ENCODE results near the gene TPM4.
"Not testable (repeated sequence)": the region's sequence is repeated elsewhere in the genome, so short reads cannot be mapped to it uniquely, and the experiment has no call there.

The TPM4 gene

GRCh38 chr19:16091546-16092475 lies 15.5 kb downstream of the TPM4 start:
- in situ Hi-C loops (cut with MboI; ENCODE audit: low sequenced_read_pairs) = no loop called here

DNA sequence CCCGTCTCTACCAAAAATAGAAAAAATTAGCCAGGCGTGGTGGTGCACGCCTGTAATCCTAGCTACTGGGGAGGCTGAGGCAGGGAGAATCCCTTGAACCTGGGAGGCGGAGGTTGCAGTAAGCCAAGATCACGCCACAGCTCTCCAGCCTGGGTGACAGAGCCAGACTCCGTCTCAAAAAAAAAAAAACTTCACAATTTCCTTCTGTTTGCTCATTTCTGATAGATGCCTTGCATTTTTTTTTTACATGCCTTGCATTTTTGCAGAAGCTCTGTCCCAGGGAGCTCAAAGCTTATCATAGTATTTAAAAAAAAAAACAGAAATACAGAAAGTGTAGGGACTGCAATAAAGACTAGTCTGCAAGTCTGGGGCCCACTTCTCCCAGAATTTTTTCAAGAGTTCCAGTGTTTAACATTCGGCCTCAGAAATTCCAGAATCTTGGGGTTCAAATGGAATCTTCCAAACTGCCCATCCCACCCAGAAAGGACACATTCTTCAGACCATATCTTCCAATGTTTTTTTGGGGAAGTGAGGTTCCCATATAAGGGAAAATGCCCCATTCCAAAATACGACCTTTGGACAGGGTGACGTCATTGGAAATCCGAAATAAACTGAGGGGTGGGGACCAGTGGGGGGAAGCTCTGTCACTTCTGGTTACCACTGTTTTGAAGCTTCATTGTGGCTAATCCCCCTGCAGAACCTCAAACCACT lies 18.2 kb downstream of the TPM4 start:
- in situ Hi-C loops (cut with MboI; ENCODE audit: low sequenced_read_pairs) = no loop called here

DNA sequence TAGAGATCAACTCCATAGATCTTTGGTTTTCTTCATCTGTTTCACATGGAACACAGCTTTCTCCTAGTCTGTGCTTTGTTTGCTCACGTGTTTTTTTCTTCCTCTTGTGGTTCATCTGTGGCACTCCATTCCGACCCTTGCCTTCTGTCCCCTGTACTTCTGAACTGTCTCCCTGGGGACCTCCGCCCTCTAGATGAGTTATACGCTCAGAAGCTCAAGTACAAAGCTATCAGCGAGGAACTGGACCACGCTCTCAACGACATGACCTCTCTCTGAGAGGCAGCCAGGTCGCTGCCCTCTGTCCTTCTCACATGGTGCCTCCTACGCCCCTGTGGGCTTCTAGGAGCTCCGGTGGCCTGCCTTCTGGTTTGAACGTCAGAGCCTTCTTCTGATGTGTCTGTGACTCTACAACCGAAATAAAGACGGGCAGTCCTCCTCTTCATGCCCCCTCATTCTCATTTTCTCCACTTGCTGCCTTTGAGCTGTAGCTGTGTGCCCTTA lies 18.8 kb downstream of the TPM4 start:
- in situ Hi-C loops (cut with MboI; ENCODE audit: low sequenced_read_pairs) = no loop called here

- in situ Hi-C loops (cut with MboI; ENCODE audit: low sequenced_read_pairs) = no loop called here
Measured at GRCh38 chr19:16096280-16096855, 20.1 kb downstream of the TPM4 start.

DNA sequence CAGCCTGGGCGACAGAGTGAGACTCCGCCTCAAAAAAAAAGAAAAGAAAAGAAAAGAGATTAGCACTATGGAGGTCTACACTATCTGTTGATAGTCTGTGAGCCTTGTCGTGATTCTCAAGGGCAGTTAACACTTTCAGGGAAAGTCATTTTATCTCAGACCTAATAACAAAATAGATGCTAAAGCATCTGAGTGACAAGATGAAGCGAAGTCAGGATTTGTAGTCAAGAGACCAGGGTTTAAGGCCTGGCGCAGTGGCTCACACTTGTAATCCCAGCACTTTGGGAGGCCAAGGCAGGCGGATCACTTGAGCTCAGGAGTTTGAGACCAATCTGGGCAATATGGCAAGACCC lies 22.1 kb downstream of the TPM4 start:
- in situ Hi-C loops (cut with MboI; ENCODE audit: low sequenced_read_pairs) = no loop called here

DNA sequence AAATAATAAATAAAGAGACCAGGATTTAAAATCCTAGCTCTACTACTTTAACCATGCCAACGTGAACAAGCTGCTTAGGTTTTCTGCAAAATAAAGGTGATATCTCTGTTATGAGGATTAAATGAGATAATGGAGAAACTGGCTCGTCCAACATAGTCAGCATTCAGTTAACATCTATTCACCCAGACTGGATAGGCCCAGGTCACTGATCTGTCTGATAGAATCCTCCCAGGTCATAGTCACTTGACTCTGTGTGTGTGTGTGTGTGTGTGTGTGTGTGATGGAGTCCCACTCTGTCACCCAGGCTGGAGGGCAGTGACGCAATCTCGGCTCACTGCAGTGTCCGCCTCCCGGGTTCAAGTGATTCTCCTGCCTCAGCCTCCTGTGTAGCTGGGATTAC lies 22.5 kb downstream of the TPM4 start:
- in situ Hi-C loops (cut with MboI; ENCODE audit: low sequenced_read_pairs) = no loop called here

- in situ Hi-C loops (cut with MboI; ENCODE audit: low sequenced_read_pairs) = not testable (repeated sequence)
Measured at GRCh38 chr19:16099314-16099965, 23.1 kb downstream of the TPM4 start.

DNA sequence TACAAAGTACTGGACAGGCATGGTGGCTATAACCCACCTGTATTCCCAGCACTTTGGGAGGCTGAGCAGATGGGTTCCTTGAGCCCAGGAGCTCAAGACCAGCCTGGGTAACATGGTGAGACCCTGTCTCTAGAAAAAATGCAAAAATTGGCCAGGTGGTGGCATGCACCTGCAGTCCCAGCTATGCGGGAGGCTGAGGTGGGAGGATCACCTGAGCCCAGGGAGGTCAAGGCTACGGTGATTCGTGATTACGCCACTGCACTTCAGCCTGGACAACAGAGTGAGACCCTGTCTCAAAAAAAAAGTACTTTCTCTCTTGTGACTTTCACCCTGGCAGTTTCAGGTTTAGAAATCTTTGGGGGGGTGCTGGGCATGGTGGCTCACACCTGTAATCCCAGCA lies 24.2 kb downstream of the TPM4 start:
- in situ Hi-C loops (cut with MboI; ENCODE audit: low sequenced_read_pairs) = no loop called here

DNA sequence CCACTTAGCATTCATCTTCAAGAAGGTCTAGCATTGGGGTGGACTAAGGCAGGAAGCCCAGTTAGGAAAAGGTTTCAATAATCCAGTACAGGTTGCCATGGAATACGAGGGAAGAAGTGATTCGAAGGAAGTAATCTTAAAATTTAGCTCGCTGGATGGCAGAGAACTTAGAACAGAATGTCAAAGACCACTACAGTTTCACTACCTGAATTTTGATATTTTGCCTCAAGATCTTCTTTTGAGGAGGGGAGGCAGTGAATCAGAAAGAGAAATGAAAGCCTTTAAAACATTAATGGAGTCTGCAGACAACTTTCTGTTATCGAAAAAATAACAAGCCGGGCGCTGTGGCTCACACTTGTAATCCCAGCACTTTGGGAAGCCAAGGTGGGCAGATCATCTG lies 28.4 kb downstream of the TPM4 start:
- in situ Hi-C loops (cut with MboI; ENCODE audit: low sequenced_read_pairs) = no loop called here

DNA sequence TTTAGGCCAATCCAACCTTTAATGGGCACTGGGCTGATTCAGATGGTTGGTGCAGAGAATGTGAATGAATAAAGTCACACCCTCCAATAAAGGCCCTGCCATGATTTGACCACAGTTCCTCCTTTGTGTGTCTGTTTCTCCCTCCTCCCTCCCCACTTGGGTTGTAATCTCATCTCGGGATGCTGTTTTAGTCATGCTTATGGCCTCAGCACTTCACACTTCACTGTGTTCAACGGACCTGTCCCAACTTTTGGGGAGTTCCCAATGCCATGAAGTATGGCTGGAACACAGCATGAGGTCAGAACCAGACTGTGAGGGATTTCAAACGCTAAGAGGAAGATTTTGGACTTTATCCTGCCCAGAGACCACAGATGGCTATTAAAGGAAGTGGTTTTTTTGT lies 29.8 kb downstream of the TPM4 start:
- in situ Hi-C loops (cut with MboI; ENCODE audit: low sequenced_read_pairs) = no loop called here

DNA sequence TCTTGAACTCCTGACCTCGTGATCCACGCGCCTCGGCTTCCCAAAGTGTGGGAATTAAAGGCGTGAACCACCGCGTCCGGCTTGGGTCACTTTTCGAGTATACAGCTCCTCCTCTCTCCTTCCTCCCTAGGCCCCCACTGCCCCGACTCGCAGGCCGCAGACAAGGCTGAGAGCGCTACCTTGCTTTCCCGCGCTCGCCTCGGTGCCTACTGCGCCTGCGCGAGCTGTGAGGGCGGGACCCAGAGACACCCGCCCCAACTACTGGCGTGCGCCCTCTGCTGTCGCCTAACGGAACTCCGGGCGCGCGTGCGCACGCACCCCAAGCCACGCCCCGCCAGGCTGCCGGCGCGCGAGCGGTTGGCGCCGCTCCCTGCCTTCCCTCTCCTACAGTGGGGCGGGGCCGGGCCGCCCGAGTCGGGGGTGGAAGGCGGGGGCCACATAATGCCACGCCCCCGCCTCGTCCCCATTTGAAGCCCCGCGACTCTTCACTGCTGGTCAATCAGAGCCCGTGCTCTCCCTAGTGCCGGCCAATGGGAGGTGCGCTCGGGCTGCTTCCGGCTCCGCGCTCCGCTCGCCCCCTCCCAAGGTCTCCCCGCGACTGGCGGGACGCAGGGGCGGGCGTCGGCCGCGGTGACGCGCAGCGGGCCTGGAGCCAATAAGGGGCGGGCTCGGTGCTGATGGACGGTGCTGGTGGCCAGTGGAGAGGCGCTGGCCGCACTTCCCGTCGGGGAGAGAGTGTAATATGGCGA lies 35.0 kb downstream of the TPM4 start, which contains the start of gene RAB8A:
RAB8A (plus strand) TSS at position 730 of the 749 bp plus-strand sequence; CDS start at position 743, 13 bp downstream.
- in situ Hi-C loops (cut with MboI; ENCODE audit: low sequenced_read_pairs) = no loop called here

DNA sequence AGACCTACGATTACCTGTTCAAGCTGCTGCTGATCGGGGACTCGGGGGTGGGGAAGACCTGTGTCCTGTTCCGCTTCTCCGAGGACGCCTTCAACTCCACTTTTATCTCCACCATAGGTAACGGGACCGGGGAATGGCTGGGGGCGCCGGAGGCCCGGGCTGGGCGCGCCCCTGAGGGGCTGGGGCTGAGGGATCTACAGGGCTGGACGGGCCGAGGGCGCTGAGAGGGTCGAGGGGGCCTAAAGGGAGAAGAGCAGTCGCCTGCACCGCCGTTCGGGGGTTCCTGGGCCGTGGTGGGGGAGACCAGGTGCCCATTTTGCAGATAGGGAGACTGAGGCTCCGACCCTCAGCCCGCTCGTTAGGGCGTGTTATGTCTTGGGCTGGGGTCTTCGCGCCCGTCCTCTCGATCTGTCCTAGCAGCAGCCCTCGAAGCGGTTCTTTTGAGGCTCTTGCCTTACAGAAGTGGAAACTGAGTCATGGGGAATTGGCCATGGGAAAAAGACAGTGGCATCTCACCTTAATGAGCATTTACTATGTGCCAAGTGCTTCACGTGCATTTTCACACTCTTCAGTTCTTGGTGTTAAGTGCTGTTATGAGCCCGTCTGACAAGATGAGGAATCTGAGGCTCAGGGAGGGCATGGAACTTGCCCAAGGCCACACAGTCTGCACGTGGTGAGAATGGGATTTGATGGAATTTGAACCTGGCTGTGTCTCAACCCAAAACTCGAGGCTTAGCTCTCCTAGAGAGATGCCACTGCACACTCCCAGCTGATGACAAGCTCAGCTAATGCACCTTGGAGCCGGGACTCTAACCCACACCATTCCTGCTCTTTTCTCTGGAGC lies 35.8 kb downstream of the TPM4 start:
- in situ Hi-C loops (cut with MboI; ENCODE audit: low sequenced_read_pairs) = no loop called here

- in situ Hi-C loops (cut with MboI; ENCODE audit: low sequenced_read_pairs) = no loop called here
Measured at GRCh38 chr19:16112778-16113177, 36.5 kb downstream of the TPM4 start.

GRCh38 chr19:16113727-16114126 lies 37.4 kb downstream of the TPM4 start:
- in situ Hi-C loops (cut with MboI; ENCODE audit: low sequenced_read_pairs) = no loop called here

- in situ Hi-C loops (cut with MboI; ENCODE audit: low sequenced_read_pairs) = no loop called here
Measured at GRCh38 chr19:16115301-16116039, 39.2 kb downstream of the TPM4 start.

- in situ Hi-C loops (cut with MboI; ENCODE audit: low sequenced_read_pairs) = no loop called here
Measured at GRCh38 chr19:16116067-16116466, 39.8 kb downstream of the TPM4 start.

DNA sequence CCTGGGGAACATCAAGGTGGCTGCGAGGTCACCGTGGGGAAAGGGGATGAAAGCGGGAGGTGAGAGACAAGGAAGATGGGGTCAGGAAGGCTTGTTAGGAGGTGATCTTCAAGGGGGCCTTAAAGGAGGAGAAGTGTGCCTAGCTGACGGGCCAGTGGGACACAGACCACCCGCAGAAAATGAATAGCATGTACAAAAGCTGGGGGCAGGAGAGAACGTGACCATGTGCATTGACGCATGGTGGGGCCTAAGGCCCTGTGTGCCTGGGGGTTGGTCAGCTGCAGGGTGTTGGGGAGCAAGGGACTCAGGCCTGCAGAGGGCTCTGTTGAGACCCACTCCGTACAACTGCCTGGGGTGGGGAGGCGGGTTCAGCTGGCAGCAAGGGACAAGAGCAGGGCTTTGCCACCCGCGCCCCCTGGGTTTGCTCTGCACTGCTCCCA lies 41.3 kb downstream of the TPM4 start:
- in situ Hi-C loops (cut with MboI; ENCODE audit: low sequenced_read_pairs) = no loop called here

- in situ Hi-C loops (cut with MboI; ENCODE audit: low sequenced_read_pairs) = no loop called here
Measured at GRCh38 chr19:16118489-16119033, 42.3 kb downstream of the TPM4 start.

Measured in HL-60/S4 (cell line).